Raji (cell line): ENCODE measurements around the gene RNF130.

Source experiments
- POLR2A ChIP-seq: IDR thresholded peaks from 2 replicates; pipeline ENCODE4 v1.6.1; 2011; ENCODE audit warnings: low read depth, low read length, control low read depth; ENCODE audit not compliant: insufficient read depth

Gene RNF130

GRCh38 chr5:180097163-180097894 lies 25.8 kb upstream of the RNF130 start:
- TF ChIP-seq POLR2A: no peak

DNA sequence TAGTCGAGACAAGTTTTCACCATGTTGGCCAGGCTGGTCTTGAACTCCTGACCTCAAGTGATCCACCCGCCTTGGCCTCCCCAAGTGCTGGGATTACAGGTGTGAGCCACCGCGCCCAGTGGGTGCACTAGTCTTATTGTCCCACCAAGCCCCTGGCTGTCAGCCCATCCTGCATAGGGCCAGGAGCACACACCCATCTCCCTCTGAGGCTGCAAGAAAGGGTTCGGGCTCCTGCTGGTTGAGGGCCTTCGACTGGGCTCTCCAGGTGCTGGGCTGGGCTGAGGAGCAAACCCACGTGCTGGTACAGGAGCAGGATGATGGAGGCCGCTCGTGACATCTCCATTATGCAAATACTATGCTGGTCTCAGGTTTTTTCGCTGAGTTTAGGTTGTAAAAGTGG lies 25.1 kb upstream of the RNF130 start:
- no peak for TF ChIP-seq POLR2A

GRCh38 chr5:180095545-180095944 lies 24.0 kb upstream of the RNF130 start:
- no peak for TF ChIP-seq POLR2A

DNA sequence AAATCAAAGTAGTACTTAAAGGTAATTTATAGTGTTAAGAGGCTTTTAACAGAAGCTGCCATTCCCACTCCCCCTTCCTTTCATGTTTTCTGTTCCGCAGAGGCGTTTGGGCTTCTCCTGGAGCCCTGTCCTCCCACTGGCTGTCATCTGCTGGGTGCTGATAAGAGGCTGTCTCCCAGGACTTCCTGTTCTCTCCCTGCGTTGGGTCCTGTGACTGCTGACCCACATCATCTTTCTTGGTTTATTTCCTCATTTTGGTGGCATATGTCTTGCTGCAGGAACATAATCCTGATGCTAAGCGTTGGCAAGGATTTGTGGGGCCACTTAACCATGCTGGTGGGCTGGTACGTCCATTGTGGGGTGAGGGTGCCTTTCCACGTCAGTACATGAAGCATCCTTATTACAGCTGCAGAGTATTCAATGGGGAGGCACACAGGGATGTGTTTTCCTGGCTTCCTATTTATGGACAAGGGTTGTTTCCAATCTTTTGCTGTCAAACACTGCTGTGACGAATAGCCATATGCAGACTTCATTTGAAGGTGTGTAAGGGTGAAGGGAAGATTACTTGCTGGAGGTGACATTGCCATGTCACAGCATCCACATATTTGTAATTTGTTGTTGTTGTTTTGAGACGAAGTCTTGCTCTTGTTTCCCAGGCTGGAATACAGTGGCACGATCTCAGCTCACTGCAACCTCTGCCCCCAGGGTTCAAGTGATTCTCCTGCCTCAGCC lies 22.3 kb upstream of the RNF130 start:
- TF ChIP-seq POLR2A: no peak

- no peak for TF ChIP-seq POLR2A
These were observed 21.7 kb upstream of the RNF130 start for GRCh38 chr5:180093241-180093640.

GRCh38 chr5:180090769-180091546 lies 19.4 kb upstream of the RNF130 start:
- no peak for TF ChIP-seq POLR2A

DNA sequence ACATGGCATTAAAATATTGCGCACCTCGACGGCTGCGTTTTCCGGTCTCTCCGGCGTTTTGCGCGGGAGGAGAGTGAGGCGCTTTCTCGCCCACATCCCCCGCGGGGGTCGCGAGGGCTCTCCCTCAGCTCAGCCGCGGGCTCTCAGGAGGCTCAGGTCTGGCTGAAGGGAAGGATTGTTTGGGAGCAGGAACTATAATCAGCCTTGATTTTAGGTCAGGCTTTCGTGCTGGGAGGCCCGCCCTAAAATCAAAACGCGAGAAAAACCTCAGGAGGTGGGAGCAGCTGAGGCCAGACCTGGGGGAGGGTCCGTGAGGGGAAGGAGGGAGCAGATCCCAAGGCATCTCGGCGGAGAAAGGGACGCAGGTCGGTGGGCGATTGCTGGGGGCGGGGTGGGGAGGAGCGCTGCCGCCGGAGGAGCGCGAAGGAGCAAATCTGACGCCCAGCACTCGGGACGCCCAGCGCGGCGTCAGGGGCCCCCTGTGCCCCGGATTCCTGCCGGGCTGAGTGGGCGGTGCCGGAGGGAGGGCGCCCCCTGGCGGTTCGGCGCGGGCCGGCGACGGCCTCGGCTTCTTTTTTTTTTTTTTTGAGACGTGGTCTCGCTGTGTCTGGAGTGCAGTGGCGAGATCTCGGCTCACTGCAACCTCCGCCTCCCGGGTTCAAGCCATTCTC lies 18.7 kb upstream of the RNF130 start:
- TF ChIP-seq POLR2A: no peak

DNA sequence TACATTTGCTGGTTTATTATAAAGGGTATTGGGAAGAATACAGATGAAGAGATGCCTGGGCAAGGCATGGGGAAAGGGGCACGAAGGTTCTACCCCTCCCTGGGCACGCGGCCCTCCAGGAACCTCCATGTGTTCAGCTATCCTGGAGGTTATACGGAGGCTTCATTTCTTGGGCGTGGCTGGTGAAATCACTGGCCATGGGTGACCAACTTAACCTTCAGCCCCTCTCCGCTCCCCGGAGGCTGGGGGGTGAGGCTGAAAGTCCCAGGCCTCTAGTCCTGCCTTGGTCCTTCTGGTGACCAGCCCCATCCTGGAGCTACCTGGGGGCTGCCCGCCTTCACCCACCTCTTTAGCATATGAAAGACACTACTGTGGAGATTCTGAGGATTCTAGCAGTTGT lies 17.0 kb upstream of the RNF130 start:
- no peak for TF ChIP-seq POLR2A

GRCh38 chr5:180086816-180087399 lies 15.3 kb upstream of the RNF130 start:
- TF ChIP-seq POLR2A: no peak

- no peak for TF ChIP-seq POLR2A
These were observed 14.3 kb upstream of the RNF130 start for GRCh38 chr5:180085837-180086236.

- no peak for TF ChIP-seq POLR2A
These were observed 13.3 kb upstream of the RNF130 start for GRCh38 chr5:180084638-180085561.

- no peak for TF ChIP-seq POLR2A
These were observed 12.0 kb upstream of the RNF130 start for GRCh38 chr5:180083529-180084060.

DNA sequence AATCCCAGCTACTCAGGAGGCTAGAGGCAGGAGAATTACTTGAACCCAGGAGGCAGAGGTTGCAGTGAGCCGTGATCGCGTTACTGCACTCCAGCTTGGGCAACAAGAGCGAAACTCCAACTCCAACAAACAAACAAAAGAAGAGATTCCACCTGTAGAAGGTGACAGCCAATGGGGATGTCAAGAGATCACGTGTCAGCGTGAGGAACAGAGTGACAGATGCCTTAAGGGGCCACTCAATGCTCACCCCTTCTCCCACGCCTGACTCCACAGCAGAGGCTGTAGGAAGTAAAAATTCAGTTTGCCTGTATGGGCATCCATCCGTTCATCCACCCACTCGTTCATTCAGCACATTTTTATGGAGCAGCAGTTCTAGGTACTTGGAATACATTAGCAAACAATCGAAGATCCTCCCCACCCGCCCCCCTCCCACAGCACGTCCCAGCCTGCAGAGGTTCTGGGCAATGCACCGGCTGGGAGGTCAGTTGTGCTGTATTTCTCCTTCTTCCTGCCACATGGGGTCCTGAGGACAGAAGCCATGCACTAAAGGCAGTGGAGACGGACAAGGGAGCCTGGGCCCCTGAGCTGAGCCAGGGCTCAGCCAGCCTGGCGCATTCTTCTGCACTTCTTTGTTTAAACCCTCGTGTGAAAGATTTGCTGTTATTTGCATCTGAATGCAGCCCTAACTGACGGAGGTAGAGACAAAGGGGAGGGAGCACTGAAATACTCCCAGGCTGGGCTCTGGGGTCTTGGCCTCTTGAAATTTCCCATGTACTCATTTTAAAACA lies 11.3 kb upstream of the RNF130 start:
- no peak for TF ChIP-seq POLR2A

- no peak for TF ChIP-seq POLR2A
These were observed 9.9 kb upstream of the RNF130 start for GRCh38 chr5:180081481-180081880.
